MM.1S (cell line): ENCODE data around the gene FARP1.

Experiments used
- EZH2 ChIP-seq: fragments of 300-600 bp; sonication (generic); optimal IDR thresholded peaks from 2 replicates; pipeline ENCODE3; 2017; ENCODE audit warnings: low read depth, mild to moderate bottlenecking, antibody characterized with exemption, low read length, mixed read lengths
- EZH2phosphoT487 ChIP-seq: fragments of 300-600 bp; sonication (generic); IDR thresholded peaks from 2 replicates; pipeline ENCODE4 v1.6.1; 2018; ENCODE audit warnings: antibody characterized with exemption, low read length
- TF ChIP-seq, protein P1 (sequence below): fragments of 300-600 bp; sonication (generic); IDR thresholded peaks from 2 replicates; pipeline ENCODE4 v1.5.1; 2016; ENCODE audit warnings: antibody characterized with exemption, low read length, mixed read lengths

DNA sequence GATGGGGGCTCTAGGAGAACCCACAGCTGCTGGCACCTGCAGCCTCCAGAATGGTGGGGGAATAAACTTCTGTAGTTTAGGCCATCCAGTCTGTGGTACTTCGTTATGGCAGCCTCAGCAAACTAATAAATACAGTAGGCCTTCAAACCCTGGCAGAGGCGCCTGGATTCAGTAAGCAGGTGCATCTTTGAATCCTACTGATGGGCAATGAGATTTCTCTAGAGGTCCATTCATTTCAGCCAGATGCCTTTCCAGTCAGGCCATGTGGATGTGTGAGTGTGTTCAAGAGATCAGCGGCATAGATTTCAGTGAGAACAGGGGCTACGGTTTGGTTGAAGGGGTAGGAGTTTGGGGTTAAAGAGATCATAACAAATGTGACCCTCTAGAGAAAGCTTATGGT lies 217.7 kb downstream of the FARP1 start:
- TF ChIP-seq, protein P1, sequence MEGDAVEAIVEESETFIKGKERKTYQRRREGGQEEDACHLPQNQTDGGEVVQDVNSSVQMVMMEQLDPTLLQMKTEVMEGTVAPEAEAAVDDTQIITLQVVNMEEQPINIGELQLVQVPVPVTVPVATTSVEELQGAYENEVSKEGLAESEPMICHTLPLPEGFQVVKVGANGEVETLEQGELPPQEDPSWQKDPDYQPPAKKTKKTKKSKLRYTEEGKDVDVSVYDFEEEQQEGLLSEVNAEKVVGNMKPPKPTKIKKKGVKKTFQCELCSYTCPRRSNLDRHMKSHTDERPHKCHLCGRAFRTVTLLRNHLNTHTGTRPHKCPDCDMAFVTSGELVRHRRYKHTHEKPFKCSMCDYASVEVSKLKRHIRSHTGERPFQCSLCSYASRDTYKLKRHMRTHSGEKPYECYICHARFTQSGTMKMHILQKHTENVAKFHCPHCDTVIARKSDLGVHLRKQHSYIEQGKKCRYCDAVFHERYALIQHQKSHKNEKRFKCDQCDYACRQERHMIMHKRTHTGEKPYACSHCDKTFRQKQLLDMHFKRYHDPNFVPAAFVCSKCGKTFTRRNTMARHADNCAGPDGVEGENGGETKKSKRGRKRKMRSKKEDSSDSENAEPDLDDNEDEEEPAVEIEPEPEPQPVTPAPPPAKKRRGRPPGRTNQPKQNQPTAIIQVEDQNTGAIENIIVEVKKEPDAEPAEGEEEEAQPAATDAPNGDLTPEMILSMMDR = no peak
- TF ChIP-seq EZH2 = no peak
- TF ChIP-seq EZH2phosphoT487 = no peak
